Neural cell (in vitro differentiated cells): ENCODE measurements around the gene MSLN.

Source experiments
- EP300 ChIP-seq: fragments of 450-650 bp; conservative IDR thresholded peaks from 2 replicates; pipeline ENCODE4 v1.6.1; 2014; ENCODE audit warnings: antibody characterized with exemption, mild to moderate bottlenecking, moderate library complexity; ENCODE audit not compliant: poor library complexity, severe bottlenecking
- EZH2 ChIP-seq: fragments of 200-600, 300-800 bp; shearing (Covaris generic), sonication (generic); IDR thresholded peaks from 2 replicates; pipeline ENCODE4 v1.6.1; 2014; ENCODE audit warnings: antibody characterized with exemption, low read length, borderline replicate concordance, mild to moderate bottlenecking; ENCODE audit not compliant: insufficient read depth, poor library complexity, severe bottlenecking
- MXI1 ChIP-seq: fragments of 450-650 bp; conservative IDR thresholded peaks from 2 replicates; pipeline ENCODE4 v1.6.1; 2014; ENCODE audit warnings: antibody characterized with exemption, mild to moderate bottlenecking; ENCODE audit not compliant: poor library complexity, severe bottlenecking
- POLR2AphosphoS5 ChIP-seq: IDR thresholded peaks from 2 replicates; pipeline ENCODE4 v1.6.1; 2012
- RAD21 ChIP-seq: fragments of 450-650 bp; conservative IDR thresholded peaks from 2 replicates; pipeline ENCODE4 v1.6.1; 2014; ENCODE audit warnings: antibody characterized with exemption, mild to moderate bottlenecking, moderate library complexity
- SMC3 ChIP-seq: fragments of 450-650 bp; conservative IDR thresholded peaks from 2 replicates; pipeline ENCODE4 v1.6.1; 2014; ENCODE audit warnings: antibody characterized with exemption, mild to moderate bottlenecking, moderate library complexity; ENCODE audit not compliant: poor library complexity
- TAF1 ChIP-seq: IDR thresholded peaks from 2 replicates; pipeline ENCODE4 v1.6.1; 2012; ENCODE audit warnings: low read depth
- TF ChIP-seq, protein P1 (sequence below): fragments of 450-650 bp; IDR thresholded peaks from 2 replicates; pipeline ENCODE4 v1.5.1; 2014; ENCODE audit warnings: antibody characterized with exemption, mild to moderate bottlenecking, moderate library complexity; ENCODE audit not compliant: poor library complexity, severe bottlenecking
- TF ChIP-seq, protein P2 (sequence below): IDR thresholded peaks from 2 replicates; pipeline ENCODE4 v1.6.1; 2012; ENCODE audit warnings: borderline replicate concordance

DNA sequence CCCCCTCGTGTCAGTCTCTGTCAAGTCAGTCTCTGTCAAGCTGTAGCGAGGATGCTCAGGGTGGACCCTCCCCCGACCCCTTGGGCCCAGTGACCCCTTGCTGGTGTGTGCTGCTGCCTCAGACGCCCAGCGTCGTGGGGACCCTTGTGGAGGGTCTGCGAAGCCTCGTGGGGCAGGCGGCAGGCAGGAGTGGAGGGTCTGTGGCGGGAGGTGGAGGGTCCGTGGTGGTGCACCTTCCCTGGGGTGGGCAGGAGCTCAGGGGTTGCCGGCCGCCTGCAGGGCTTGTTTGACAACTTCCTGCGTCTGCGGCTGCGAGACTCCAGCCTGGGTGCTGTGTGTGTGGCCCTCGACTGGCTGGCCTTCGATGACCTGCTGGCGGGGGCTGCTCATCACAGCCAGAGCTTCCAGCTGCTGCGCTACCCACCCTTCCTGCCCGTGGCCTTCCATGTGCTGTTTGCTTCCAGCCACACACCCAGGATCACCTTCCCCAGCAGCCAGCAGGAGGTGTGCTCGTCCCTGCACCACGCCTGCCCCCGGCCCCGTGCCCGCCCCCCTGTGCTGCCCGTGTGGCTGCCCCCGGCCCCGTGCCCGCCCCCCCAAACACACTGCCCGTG lies 34.4 kb downstream of the MSLN start:
- TF ChIP-seq, protein P1, sequence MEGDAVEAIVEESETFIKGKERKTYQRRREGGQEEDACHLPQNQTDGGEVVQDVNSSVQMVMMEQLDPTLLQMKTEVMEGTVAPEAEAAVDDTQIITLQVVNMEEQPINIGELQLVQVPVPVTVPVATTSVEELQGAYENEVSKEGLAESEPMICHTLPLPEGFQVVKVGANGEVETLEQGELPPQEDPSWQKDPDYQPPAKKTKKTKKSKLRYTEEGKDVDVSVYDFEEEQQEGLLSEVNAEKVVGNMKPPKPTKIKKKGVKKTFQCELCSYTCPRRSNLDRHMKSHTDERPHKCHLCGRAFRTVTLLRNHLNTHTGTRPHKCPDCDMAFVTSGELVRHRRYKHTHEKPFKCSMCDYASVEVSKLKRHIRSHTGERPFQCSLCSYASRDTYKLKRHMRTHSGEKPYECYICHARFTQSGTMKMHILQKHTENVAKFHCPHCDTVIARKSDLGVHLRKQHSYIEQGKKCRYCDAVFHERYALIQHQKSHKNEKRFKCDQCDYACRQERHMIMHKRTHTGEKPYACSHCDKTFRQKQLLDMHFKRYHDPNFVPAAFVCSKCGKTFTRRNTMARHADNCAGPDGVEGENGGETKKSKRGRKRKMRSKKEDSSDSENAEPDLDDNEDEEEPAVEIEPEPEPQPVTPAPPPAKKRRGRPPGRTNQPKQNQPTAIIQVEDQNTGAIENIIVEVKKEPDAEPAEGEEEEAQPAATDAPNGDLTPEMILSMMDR, result no peak
- no peak for TF ChIP-seq EP300
- no peak for TF ChIP-seq POLR2AphosphoS5
- TF ChIP-seq TAF1, result no peak
- TF ChIP-seq, protein P2, sequence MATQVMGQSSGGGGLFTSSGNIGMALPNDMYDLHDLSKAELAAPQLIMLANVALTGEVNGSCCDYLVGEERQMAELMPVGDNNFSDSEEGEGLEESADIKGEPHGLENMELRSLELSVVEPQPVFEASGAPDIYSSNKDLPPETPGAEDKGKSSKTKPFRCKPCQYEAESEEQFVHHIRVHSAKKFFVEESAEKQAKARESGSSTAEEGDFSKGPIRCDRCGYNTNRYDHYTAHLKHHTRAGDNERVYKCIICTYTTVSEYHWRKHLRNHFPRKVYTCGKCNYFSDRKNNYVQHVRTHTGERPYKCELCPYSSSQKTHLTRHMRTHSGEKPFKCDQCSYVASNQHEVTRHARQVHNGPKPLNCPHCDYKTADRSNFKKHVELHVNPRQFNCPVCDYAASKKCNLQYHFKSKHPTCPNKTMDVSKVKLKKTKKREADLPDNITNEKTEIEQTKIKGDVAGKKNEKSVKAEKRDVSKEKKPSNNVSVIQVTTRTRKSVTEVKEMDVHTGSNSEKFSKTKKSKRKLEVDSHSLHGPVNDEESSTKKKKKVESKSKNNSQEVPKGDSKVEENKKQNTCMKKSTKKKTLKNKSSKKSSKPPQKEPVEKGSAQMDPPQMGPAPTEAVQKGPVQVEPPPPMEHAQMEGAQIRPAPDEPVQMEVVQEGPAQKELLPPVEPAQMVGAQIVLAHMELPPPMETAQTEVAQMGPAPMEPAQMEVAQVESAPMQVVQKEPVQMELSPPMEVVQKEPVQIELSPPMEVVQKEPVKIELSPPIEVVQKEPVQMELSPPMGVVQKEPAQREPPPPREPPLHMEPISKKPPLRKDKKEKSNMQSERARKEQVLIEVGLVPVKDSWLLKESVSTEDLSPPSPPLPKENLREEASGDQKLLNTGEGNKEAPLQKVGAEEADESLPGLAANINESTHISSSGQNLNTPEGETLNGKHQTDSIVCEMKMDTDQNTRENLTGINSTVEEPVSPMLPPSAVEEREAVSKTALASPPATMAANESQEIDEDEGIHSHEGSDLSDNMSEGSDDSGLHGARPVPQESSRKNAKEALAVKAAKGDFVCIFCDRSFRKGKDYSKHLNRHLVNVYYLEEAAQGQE, result no peak
- no peak for TF ChIP-seq EZH2
- no peak for TF ChIP-seq RAD21
- no peak for TF ChIP-seq MXI1
- TF ChIP-seq SMC3, result no peak
